Brain microvascular endothelial cell (primary cell): ENCODE results near the gene STAC3.
"Not testable (repeated sequence)": the region's sequence is repeated elsewhere in the genome, so short reads cannot be mapped to it uniquely, and the experiment has no call there.

Source experiments
- DNase-seq: peaks from one replicate; pipeline ENCODE4 v3.0.0-alpha.2; 2020
- H3K27ac ChIP-seq: fragments of 250-450 bp; sonication (Bioruptor Pico); 2 replicates; pipeline ENCODE4 v1.5.1; 2020; ENCODE audit warnings: mild to moderate bottlenecking, moderate library complexity
- H3K27me3 ChIP-seq: fragments of 250-450 bp; sonication (Bioruptor Pico); replicated peaks from 2 replicates; pipeline ENCODE4 v1.5.1; 2020; ENCODE audit warnings: mild to moderate bottlenecking
- H3K36me3 ChIP-seq: fragments of 250-450 bp; sonication (Bioruptor Pico); replicated peaks from 2 replicates; pipeline ENCODE4 v1.5.1; 2020; ENCODE audit warnings: mild to moderate bottlenecking
- H3K4me3 ChIP-seq: 2 replicates; pipeline ENCODE4 v1.5.1; 2011; ENCODE audit warnings: low read depth, mild to moderate bottlenecking, control low read depth, low read length, moderate library complexity
- CTCF ChIP-seq: IDR thresholded peaks from 2 replicates; pipeline ENCODE4 v1.5.1; 2011; ENCODE audit warnings: low read depth, mild to moderate bottlenecking, moderate library complexity, low read length, control low read depth, inconsistent platforms; ENCODE audit errors: missing control alignments
- in situ Hi-C: cut with HindIII; loops from 2 replicates; pipeline ENCODE4 v1.10.0; 2017; ENCODE audit warnings: low sequenced_read_pairs, low pct_ligation_motif_present

STAC3 gene

GRCh38 chr12:57276935-57277563 lies 26.1 kb upstream of the STAC3 start:
- Histone ChIP-seq H3K36me3 (peaks cover 2% of the 10 kb centered on the region), H3K27ac (no peak overlapping the region)
- in situ Hi-C loops: no loop called here

GRCh38 chr12:57276233-57276632 lies 25.2 kb upstream of the STAC3 start:
- H3K4me3 ChIP-seq, DNase-seq, H3K27ac ChIP-seq, in situ Hi-C loops, H3K36me3 ChIP-seq, H3K27me3 ChIP-seq: not testable (repeated sequence)

More at GRCh38 chr12:57276935-57277563, 26.1 kb upstream of the STAC3 start:
- peak; percentile 37 for DNase-seq
- H3K4me3 ChIP-seq: no peak overlapping the region
- no peaks in the 10 kb centered on the region for H3K27me3 ChIP-seq
- TF ChIP-seq CTCF: peak; percentile 74

- Histone ChIP-seq H3K36me3 (peaks cover 14% of the 10 kb centered on the region), H3K27ac (no peak overlapping the region), H3K27me3 (no peaks in the 10 kb centered on the region), H3K4me3 (no peak overlapping the region)
- TF ChIP-seq CTCF: no peak
- in situ Hi-C loops: no loop called here
- DNase-seq: no peak
Measured at GRCh38 chr12:57273516-57273915, 22.5 kb upstream of the STAC3 start.

GRCh38 chr12:57272337-57273151 lies 21.6 kb upstream of the STAC3 start:
- DNase-seq: no peak
- in situ Hi-C loops: no loop called here
- no peak for TF ChIP-seq CTCF

GRCh38 chr12:57270966-57271470 lies 20.0 kb upstream of the STAC3 start:
- peaks cover 27% of the 10 kb centered on the region for H3K36me3 ChIP-seq
- in situ Hi-C loops: no loop called here
- H3K27me3 ChIP-seq: no peaks in the 10 kb centered on the region
- H3K4me3 ChIP-seq: no peak overlapping the region
- no peak overlapping the region for H3K27ac ChIP-seq
- peak; percentile 21 for TF ChIP-seq CTCF
- no peak for DNase-seq

More at GRCh38 chr12:57272337-57273151, 21.6 kb upstream of the STAC3 start:
- peaks cover 19% of the 10 kb centered on the region for H3K36me3 ChIP-seq
- no peak overlapping the region for H3K4me3 ChIP-seq
- H3K27me3 ChIP-seq: no peaks in the 10 kb centered on the region
- no peak overlapping the region for H3K27ac ChIP-seq

- no peak for TF ChIP-seq CTCF
- H3K27me3 ChIP-seq: no peaks in the 10 kb centered on the region
- H3K36me3 ChIP-seq: peaks cover 27% of the 10 kb centered on the region
- H3K4me3 ChIP-seq: no peak overlapping the region
- no peak overlapping the region for H3K27ac ChIP-seq
- in situ Hi-C loops: no loop called here
- no peak for DNase-seq
Measured at GRCh38 chr12:57268264-57268663, 17.3 kb upstream of the STAC3 start.
